GM12892 (cell line): Measurements from ENCODE around the gene NEAT1.

Experiments
- POLR2A ChIP-seq: IDR thresholded peaks from 2 replicates; pipeline ENCODE4 v1.6.1; 2011; ENCODE audit warnings: low read depth, low read length, control low read depth
- TAF1 ChIP-seq: IDR thresholded peaks from 2 replicates; pipeline ENCODE4 v1.6.1; 2011; ENCODE audit warnings: low read depth, mild to moderate bottlenecking, control low read depth, low read length, borderline replicate concordance

GRCh38 chr11:65427691-65428577 lies 5.3 kb downstream of the NEAT1 start:
- TF ChIP-seq POLR2A: peak; percentile 42; the same call in 1 of the 2 replicates
- no peak for TF ChIP-seq TAF1
